C4-2B (cell line): ENCODE results near the gene CLK3.

ENCODE experiments used
- ZFX ChIP-seq: fragments of 450-650 bp; IDR thresholded peaks from 2 replicates; pipeline ENCODE4 v1.6.1; 2017
- TF ChIP-seq, protein P1 (sequence below): fragments of 450-650 bp; conservative IDR thresholded peaks from 2 replicates; pipeline ENCODE4 v1.5.1; 2017; ENCODE audit warnings: mild to moderate bottlenecking

DNA sequence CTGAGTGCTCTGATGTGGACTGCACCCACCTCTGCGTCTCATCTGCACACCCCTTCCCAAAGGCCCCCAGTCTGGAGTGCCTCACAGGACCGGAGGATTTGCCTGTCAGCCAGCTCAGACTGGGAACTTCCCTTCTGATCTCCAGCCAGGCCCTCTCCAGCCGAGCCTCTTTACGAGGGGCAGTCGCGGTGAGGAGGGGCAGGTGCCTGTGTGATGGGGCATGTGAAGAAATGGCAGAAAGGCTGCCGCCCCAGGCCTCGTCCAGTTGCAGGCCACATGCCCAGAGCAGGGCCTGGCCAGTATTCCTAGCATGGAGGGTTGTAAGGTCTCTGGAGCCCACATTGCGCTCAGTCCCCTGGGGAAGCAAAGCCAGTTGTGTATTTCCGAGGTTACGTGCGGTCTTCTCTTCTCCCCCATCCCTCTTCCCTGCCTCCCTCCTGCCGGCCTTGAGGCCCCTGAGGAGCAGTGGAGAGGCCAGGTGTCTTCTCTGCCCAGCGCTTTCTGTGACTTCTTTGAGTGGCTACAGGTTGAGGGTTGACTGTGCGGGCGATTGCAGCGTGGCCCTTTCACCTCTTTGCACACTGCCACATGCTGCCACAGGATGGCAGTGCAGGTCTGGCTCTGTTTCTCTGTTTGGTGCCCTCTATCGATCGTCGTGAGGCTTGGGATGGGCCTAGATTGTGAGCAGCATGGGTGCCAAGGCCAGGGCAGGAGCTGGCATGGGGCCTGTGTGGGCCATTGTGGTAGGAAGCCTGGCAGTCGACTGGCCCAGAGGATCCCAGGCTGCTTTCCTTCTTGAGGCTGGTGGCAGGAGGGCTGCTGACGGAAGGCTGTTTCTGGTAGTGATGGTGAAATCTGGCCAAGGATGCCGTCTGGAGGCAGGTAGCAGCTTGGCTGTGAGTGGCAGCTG lies 5.3 kb downstream of the CLK3 start:
- TF ChIP-seq, protein P1, sequence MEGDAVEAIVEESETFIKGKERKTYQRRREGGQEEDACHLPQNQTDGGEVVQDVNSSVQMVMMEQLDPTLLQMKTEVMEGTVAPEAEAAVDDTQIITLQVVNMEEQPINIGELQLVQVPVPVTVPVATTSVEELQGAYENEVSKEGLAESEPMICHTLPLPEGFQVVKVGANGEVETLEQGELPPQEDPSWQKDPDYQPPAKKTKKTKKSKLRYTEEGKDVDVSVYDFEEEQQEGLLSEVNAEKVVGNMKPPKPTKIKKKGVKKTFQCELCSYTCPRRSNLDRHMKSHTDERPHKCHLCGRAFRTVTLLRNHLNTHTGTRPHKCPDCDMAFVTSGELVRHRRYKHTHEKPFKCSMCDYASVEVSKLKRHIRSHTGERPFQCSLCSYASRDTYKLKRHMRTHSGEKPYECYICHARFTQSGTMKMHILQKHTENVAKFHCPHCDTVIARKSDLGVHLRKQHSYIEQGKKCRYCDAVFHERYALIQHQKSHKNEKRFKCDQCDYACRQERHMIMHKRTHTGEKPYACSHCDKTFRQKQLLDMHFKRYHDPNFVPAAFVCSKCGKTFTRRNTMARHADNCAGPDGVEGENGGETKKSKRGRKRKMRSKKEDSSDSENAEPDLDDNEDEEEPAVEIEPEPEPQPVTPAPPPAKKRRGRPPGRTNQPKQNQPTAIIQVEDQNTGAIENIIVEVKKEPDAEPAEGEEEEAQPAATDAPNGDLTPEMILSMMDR, result peak; percentile 99
- no peak; the same call in 1 of the 2 replicates for TF ChIP-seq ZFX
